Measurements from ENCODE around the gene CHST15.
"Not testable (repeated sequence)": the region's sequence is repeated elsewhere in the genome, so short reads cannot be mapped to it uniquely, and the experiment has no call there.

The CHST15 gene

DNA sequence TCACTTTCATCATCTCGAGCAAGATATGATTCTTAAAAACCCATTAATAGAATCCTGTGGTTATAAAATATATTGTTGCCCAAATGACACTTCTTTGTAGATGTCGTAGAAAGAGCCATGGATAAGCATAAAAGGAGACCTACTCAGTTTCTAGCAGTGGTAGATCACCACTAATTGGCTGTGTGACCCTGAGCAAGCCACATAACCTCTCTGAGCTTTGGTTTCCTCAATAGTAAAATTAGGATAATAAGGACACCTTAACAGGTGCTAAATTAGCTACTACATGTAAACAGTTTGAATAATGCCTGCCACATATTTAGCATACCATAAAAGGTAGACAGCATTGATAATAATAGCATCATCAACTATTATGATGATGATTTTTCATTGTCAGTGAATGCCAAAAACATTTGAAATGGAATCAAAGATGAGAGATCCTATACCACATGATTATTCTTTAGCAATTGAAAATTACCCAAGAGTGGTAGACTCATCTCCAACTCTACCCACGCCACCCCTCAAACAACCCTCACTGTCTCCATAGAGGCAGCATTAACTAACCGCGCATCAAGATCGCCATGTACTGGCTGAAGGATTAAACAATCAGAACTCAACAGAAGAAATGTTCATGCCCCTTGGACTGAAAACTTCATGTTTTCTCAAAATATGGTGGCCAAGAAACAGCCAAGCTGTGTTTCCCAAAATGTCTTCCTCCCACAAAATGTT is 45.8 kb downstream of the CHST15 start:
- in situ Hi-C loops (cut with MboI; ENCODE audit: low sequenced_read_pairs): no loop called here

DNA sequence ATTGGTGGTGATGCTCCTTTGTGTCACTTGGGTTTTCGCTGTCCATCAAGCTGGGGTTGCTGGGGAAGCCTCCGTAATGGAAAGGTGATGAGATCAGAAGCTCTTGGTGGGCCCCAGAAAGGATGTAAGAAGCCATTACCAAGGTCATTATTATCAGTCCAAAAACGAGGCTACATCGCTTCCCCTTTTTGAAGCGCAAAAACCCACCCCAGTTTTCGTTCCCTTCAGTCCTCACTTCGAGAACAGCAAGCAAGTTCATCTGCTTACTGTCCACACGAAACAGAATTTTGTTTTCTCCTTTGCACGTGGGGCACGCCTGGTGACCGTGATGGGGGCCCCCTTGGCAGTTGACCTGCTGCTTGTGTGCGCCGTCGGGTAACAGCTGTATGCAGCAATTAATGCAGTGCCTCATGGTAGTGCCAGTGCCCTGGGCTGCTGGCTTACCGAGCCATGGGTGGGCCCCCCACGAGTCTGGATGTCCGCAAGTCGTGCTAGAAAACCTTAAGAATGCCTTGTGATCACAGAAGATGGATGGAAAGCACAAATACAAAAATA is 47.5 kb downstream of the CHST15 start:
- in situ Hi-C loops (cut with MboI; ENCODE audit: low sequenced_read_pairs): no loop called here

DNA sequence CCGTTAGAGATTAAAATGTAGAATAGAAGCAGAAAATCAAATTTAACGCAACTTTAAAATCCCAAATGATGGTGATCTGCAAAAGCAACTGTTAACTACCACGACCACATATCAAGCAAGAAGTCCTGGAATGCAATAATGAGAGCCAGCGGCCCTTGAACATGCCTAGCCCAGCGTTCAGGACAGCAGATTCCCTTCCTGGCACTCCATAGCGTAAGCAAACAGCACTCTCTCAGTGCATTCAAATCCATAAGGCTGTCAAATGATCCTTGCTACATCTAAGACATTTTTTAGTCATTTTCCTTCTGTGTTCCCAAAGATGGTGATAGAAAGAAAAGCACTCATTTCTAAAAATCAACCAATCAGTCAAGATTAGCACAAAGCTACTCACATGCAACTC is 48.1 kb downstream of the CHST15 start:
- in situ Hi-C loops (cut with MboI; ENCODE audit: low sequenced_read_pairs): no loop called here

DNA sequence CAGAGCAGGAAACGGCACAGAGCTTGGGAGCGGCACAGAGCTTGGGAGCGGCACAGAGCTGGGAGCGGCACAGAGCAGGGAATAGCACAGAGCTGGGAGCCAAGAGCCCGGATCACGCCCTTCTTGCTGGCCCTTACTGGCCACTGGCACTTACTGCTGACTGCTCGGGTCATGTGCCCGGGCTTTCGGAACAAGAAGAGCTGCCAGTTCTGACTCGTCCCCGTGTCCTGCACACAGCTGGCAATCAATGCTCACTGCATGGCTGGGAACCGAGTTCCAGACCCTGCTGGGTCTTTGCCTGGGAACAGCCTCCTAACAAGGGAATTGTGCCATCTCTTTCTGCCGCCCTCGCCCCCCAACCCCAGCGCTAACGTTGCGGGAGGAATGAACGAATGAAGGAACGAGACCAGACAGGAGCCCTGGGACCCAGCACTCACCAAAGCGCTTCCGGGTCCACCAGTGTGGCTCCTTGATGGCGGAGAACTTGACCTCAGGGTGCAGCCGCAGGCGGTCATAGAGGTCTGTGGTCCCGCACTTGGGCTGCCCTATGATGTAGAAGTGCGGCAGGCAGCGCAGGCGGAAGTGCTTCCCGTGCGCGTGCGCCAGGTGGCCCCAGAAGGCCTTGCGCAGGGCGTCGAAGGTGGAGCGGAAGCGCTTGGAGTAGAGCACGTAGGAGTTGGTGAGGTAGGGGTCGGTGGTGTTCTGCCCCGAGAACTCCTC is 49.1 kb downstream of the CHST15 start:
- in situ Hi-C loops (cut with MboI; ENCODE audit: low sequenced_read_pairs): no loop called here

DNA sequence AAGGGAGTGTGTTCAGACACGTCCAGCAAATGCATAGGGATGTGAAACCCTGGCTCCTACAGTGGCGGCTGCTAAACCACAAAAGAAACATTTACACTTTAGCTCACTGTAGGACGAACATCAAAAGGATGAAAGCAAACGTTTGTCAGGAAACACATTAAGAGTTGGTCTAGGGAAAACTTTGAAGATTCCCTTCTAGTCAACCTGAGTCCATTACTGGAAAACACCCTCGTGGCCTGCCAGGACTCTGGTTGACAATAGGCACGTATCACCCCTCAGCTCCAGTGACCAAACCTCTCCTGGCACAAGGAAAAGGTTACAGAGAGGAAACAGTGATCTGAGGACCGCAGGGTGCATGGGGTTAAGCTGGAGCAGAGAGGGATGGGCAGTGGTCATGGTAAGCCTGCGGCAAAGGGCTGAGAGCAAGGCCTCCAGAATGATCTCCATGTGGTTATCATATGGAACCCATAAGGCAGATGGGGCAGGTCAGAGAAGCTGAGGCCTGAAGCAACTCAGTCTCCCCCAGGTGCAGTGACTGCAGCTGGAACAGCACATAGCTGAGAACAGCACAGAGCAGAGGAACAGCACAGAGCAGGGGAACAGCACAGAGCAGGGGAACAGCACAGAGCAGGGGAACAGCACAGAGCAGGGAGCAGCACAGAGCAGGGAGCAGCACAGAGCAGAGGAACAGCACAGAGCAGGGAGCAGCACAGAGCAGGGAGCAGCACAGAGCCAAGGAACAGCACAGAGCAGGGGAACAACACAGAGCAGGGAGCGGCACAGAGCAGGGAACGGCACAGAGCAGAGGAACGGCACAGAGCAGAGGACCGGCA is 49.9 kb downstream of the CHST15 start:
- in situ Hi-C loops (cut with MboI; ENCODE audit: low sequenced_read_pairs): no loop called here

DNA sequence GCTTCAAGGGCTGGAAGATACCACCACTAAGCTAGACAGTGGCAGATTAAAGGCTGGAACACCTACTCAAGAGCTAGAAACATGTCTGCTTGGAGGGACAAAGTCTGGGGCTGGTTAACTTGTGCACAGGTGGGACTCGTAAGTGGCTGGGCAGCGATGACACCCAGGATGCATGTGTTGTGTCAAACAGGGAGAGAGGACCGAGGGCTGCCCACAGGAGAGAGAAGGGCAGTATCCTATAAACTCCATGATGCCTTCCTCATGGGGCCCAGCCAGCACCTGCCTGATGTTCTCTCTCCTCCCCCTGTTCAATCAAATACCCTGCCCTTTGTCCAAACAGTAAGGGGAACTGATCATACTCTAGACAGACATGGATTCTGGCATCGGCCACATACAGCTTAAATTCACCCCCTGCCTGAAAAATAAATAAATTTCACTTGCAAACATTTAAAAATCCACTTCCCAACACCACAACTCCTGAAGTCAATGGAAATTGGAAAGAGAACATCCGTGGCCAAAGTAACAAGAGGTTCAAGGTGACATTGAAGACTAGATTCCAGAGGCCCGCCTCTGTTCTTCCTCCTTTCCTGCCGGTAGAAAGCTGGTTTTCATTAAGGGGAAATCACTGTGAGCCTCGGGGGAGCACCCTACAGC is 50.6 kb downstream of the CHST15 start:
- in situ Hi-C loops (cut with MboI; ENCODE audit: low sequenced_read_pairs): no loop called here

DNA sequence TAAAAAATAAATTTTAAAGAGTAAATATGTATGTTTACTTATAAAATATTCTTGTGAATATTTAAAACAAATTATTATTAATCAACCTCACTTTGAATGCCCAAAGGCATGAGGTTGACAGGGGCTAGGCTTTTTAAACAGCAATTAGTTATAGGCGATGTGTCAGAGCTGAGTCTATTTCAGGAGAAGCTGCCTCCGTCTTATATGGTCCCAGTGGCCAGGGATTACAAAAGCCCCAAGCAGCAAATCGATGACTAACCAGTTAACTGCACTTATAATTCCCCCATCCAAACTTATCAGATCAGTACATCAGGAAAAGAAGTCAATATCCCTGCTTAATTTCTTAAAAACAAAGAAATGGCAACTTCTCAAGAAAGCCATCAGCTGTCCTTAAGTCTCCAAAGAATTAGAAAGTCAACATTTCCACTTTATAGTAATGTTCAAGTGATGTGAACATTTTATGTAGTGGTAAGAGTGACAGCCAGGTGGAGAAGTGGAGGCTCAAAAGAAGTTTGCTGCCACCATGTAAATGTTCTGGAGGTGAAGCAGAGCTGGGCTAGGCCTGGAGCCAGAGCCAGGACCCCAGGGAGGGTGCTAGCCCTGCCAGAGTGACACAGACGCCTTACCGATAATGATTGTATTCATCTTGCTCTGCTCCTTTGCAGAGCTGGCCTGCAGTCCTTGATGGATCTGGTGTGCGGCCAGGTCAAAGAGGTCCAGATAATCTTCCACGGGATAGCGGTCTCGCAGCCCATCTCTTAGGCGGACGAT is 51.5 kb downstream of the CHST15 start:
- in situ Hi-C loops (cut with MboI; ENCODE audit: low sequenced_read_pairs): no loop called here

DNA sequence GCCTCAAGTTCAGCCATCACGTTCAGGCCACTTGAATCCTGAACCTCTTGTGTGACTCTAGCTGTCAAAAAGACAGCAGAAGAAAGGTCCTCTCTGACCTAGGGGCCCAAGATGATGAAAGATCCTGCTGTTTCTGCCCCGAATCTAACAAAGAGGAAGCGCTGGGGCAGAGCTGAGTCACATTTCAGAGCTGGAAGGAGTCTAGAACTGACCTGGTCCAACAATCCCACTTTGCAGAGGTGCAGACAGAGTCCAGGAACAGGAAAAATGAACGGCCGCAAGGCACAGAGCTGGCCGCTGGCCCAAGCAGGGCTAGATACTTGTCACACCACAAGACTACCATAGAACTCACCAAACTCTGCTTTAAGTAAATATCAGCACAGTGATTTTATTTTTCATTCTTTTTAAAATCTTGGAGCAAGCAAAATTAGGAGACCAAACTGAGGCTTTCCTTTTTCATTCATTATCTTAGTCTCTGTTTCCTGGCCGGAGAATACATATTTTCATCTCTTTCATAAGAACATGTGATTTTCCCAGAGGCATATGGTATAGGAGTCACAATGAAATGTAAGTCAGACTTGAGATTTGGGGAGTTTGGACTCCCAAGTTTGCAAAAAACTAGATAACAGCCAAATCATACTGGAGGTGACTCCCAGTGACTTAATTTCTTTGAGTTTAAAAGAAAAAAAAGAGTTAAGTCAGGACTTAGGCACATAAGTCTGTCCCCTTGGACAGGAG is 52.8 kb downstream of the CHST15 start:
- in situ Hi-C loops (cut with MboI; ENCODE audit: low sequenced_read_pairs): no loop called here

DNA sequence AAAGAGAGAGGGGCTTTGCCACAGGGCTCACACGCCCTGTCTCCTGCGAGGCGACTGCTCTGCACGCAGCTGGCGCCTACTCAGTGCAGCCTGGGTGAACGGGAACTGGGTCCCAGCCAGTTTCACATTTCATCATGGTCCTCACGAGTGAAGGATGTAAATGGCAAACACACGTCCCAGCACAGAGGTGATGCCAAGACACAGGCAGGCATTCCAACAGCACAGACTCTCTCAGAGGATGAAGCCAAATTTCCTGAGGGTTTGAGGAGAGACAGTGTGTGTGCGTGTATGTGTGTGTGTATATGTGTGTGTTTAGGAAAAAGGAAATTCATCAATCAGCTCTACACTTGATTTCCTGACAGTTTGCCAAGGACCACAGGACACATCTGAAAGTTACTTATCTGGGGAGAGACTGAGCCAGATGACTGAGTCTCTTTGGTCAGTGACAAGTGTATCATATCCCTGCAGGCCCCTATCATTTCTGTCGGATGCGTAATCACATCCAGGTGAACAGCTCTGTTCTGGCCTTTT is 53.9 kb downstream of the CHST15 start:
- in situ Hi-C loops (cut with MboI; ENCODE audit: low sequenced_read_pairs): no loop called here

DNA sequence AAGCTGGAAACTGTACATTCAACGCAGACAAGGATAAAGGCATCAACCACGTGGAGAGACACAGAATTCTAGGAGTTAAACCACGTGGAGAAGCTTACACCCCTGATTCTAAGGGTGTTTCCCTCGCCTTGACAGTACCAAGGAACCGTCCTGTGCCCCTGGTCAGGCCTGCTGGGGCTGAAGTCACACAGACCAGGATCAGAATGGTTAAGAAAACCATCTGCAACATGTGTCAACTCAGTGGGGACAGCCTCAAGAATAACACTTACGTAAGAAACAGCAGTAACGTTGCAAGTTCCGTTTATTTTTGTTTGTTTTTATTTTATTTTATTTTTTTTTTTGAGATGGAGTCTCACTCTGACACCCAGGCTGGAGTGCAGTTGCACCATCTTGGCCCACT is 55.6 kb downstream of the CHST15 start:
- in situ Hi-C loops (cut with MboI; ENCODE audit: low sequenced_read_pairs): no loop called here

DNA sequence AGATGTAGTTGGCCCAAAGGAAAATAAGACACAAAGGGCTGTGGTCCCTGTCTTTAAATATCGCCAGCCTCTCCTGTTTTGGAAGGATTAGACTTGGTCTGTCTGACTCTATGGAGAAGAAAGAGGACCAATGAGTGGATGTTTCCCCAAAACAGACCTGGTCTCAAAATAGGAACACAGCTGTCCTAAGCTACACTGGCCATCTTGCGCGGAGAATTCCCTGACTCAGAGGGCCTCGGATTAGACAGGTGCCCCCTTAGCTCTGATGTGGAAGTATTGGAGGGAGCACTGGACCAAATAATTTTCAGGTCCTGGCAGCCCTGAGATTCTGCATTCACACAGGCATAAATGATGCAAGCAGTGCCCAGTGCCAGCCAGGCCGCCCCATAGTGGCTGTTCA is 56.1 kb downstream of the CHST15 start:
- in situ Hi-C loops (cut with MboI; ENCODE audit: low sequenced_read_pairs): no loop called here

DNA sequence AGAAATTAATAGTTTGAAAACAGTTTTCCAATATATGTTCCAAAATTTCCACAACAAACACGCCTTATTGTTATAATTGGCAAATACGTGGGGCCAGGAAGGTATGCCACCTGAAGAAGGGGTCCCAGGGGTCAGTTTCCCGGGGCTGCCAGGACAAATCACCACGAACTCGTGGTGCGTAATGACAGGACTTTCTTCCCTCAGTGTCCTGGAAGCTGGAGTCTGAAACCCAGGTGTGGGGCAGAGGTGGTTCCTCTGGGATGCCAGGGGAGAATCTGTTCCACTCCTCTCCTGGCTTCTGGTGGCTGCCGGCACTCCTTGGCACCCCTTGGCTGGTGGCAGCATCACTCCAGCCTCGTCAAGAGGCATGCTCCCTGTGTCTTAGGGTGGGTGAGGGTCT is 56.7 kb downstream of the CHST15 start:
- in situ Hi-C loops (cut with MboI; ENCODE audit: low sequenced_read_pairs): no loop called here

DNA sequence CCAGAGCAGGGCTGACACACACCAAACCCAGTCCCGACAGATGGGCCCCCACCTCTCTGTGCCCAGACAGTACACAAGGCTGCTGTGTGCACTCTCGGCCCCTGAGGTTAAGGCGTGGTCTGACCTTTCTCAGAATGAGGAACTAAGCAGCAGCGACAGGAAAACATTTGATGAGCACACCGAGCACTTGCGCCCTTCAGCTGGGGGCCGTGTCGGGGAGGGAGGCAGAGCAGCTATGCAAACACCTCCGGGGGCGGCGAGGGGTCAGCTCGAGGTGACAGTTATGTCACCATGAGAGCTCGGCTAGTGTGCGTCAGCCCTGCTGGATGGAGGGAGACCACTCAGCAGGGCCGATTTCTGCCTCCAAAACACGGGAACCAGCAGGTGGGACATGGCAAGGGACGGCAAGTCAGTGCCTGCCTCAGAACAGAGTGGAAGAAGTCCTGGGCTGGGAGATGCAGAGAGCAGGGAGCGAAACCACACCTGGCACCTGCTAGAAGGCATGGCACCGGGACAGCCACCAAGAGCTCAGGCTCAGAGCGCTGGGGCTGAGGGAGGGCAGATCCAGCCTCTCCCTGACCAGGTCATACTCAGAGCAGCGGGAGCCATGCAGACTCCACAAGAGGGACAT is 57.4 kb downstream of the CHST15 start:
- in situ Hi-C loops (cut with MboI; ENCODE audit: low sequenced_read_pairs): no loop called here

DNA sequence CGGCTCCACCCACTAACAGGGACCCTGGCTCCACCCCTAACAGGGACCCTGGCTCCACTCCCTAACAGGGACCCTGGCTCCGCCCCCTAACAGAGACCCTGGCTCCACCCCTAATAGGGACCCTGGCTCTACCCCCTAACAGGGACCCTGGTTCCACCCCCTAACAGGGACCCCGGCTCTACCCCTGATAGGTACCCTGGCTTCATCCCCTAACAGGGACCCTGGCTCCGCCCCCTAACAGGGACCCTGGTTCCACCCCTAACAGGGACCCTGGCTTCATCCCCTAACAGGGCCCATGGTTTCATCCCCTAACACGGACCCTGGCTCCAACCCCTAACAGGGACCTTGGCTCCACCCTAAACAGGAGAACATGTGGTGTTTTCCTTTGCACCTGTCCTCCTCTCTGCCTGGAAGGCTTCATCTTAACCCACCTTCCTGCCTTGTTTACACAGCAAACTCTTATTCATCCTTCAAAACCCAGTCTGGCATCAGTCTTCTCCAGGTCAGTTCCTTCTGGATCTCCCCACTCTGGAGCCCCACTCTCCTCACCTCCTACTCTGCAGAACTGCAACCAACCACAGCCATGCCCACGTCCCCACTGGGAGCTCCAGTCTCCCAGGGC is 58.0 kb downstream of the CHST15 start:
- in situ Hi-C loops (cut with MboI; ENCODE audit: low sequenced_read_pairs): no loop called here

DNA sequence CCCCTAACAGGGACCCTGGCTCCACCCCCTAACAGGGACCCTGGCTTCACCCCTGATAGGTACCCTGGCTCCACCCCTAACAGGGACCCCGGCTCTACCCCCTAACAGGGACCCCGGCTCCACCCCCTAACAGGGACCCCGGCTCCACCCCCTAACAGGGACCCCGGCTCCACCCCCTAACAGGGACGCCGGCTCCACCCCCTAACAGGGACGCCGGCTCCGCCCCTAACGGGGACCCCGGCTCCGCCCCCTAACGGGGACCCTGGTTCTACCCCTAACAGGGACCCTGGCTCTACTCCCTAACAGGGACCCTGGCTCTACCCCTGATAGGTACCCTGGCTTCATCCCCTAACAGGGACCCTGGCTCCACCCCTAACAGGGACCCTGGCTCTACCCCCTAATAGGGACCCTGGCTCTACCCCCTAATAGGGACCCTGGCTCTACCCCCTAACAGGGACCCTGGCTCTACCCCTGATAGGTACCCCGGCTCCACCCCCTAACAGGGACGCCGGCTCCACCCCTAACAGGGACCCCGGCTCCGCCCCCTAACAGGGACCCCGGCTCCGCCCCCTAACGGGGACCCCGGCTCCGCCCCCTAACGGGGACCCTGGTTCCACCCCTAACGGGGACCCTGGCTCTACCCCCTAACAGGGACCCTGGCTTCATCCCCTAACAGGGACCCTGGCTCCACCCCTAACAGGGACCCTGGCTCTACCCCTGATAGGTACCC is 58.7 kb downstream of the CHST15 start:
- in situ Hi-C loops (cut with MboI; ENCODE audit: low sequenced_read_pairs): not testable (repeated sequence)

DNA sequence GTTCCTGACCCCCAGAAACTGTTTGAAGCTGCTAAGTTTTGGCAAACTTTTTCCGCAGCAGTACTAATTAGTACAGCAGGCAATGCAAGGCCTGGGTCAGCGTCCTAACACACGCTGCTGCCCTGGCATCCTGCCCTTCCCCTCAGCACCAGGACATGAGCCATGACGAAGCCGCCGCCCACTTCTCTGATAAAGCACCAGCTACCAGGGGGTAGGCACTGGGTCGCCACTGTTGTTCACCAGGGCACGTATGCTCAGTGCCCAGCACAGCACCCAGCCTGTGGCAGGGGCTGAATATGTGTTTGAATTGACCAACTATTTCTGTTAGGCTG is 59.5 kb downstream of the CHST15 start:
- in situ Hi-C loops (cut with MboI; ENCODE audit: low sequenced_read_pairs): no loop called here

DNA sequence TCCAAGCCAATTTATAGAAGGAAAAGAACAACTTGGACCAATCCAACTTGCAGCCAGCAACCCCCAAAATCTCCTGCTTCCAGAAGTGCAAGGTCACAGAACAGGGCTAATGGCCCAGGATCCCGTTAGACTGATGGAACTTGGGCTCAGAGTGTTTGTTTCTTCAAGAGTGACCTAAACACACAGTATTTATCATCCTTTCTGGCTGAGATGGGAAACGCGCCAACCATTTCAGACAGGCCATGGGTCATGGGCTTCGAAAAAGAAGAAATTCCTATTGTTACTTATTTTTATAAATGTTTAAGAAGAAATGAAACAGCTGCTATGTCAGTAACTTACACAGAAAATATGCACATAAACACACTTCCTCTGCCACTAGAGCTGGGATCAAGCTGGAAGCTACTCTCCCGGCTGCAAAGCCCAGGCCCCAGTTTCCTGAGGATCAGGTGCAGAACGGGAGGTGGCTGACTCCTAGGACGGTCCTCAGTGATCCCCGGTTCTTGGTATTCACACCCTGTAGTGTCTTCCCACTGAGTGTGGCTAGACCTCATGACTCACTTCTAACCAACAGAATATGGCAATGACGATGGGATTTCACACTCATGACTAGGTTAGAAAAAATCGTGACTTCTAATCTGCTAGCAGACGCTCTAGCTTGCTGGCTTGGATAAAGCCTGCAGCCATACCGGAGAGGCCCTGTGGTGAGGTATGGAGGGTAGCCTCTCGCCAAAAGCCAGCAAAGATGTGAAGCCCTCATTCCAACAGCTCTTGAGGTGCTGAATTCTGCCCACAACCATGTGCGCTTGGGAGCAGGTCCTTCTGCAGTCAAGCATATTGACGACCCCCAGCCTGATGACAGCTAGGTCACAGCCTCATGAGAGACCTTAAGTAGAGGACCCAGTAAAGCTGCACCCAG is 60.2 kb downstream of the CHST15 start:
- in situ Hi-C loops (cut with MboI; ENCODE audit: low sequenced_read_pairs): no loop called here
